ENCODE results near the gene VAC14.

VAC14 gene

GRCh38 chr16:70777973-70778406 is 23.0 kb downstream of the VAC14 start:
- peaks cover 100% of the 10 kb centered on the region for H3K36me3 Mint-ChIP-seq (ENCODE audit: low read depth)
- intact Hi-C loops (cut with micrococcal nuclease): no loop called here
- no peaks in the 10 kb centered on the region for H3K27me3 Mint-ChIP-seq
- H3K27ac Mint-ChIP-seq: no peak overlapping the region
- no peak overlapping the region for H3K4me3 Mint-ChIP-seq
- H3K9me3 Mint-ChIP-seq: peaks cover 18% of the 10 kb centered on the region
- H3K4me1 Mint-ChIP-seq (ENCODE audit: low read depth): no peaks in the 10 kb centered on the region

GRCh38 chr16:70777496-70777895 is 23.5 kb downstream of the VAC14 start:
- intact Hi-C loops (cut with micrococcal nuclease): no loop called here
- H3K27ac Mint-ChIP-seq: no peak overlapping the region
- no peaks in the 10 kb centered on the region for H3K27me3 Mint-ChIP-seq
- peaks cover 16% of the 10 kb centered on the region for H3K9me3 Mint-ChIP-seq
- H3K36me3 Mint-ChIP-seq (ENCODE audit: low read depth): peaks cover 100% of the 10 kb centered on the region
- no peaks in the 10 kb centered on the region for H3K4me1 Mint-ChIP-seq (ENCODE audit: low read depth)
- H3K4me3 Mint-ChIP-seq: no peak overlapping the region

GRCh38 chr16:70775399-70775798 is 25.6 kb downstream of the VAC14 start:
- intact Hi-C loops (cut with micrococcal nuclease): no loop called here
- H3K4me3 Mint-ChIP-seq: no peak overlapping the region
- H3K27me3 Mint-ChIP-seq: no peaks in the 10 kb centered on the region
- H3K36me3 Mint-ChIP-seq (ENCODE audit: low read depth): peaks cover 100% of the 10 kb centered on the region
- H3K27ac Mint-ChIP-seq: no peak overlapping the region
- H3K9me3 Mint-ChIP-seq: no peaks in the 10 kb centered on the region
- no peaks in the 10 kb centered on the region for H3K4me1 Mint-ChIP-seq (ENCODE audit: low read depth)

- H3K27ac Mint-ChIP-seq: no peak overlapping the region
- H3K36me3 Mint-ChIP-seq (ENCODE audit: low read depth): peaks cover 100% of the 10 kb centered on the region
- H3K4me1 Mint-ChIP-seq (ENCODE audit: low read depth): no peaks in the 10 kb centered on the region
- no peak overlapping the region for H3K4me3 Mint-ChIP-seq
- H3K9me3 Mint-ChIP-seq: no peaks in the 10 kb centered on the region
- no peaks in the 10 kb centered on the region for H3K27me3 Mint-ChIP-seq
- intact Hi-C loops (cut with micrococcal nuclease): no loop called here
Measured at GRCh38 chr16:70774261-70774660, 26.7 kb downstream of the VAC14 start.

GRCh38 chr16:70772493-70772892 is 28.5 kb downstream of the VAC14 start:
- Mint-ChIP-seq H3K36me3 (ENCODE audit: low read depth) (peaks cover 97% of the 10 kb centered on the region), H3K4me3 (no peak overlapping the region), H3K4me1 (ENCODE audit: low read depth) (no peaks in the 10 kb centered on the region), H3K27ac (no peak overlapping the region), H3K9me3 (no peaks in the 10 kb centered on the region), H3K27me3 (no peaks in the 10 kb centered on the region)
- intact Hi-C loops (cut with micrococcal nuclease): no loop called here

GRCh38 chr16:70770626-70771552 is 30.1 kb downstream of the VAC14 start:
- peaks cover 93% of the 10 kb centered on the region for H3K36me3 Mint-ChIP-seq (ENCODE audit: low read depth)
- no peak overlapping the region for H3K27ac Mint-ChIP-seq
- H3K4me1 Mint-ChIP-seq (ENCODE audit: low read depth): no peaks in the 10 kb centered on the region

GRCh38 chr16:70770291-70770625 is 30.7 kb downstream of the VAC14 start:
- H3K9me3 Mint-ChIP-seq: no peaks in the 10 kb centered on the region
- H3K27ac Mint-ChIP-seq: no peak overlapping the region
- H3K27me3 Mint-ChIP-seq: no peaks in the 10 kb centered on the region
- no peak overlapping the region for H3K4me3 Mint-ChIP-seq
- intact Hi-C loops (cut with micrococcal nuclease): no loop called here
- H3K4me1 Mint-ChIP-seq (ENCODE audit: low read depth): no peaks in the 10 kb centered on the region
- H3K36me3 Mint-ChIP-seq (ENCODE audit: low read depth): peaks cover 93% of the 10 kb centered on the region

More at GRCh38 chr16:70770626-70771552, 30.1 kb downstream of the VAC14 start:
- Mint-ChIP-seq H3K4me3 (no peak overlapping the region), H3K9me3 (no peaks in the 10 kb centered on the region), H3K27me3 (no peaks in the 10 kb centered on the region)
- intact Hi-C loops (cut with micrococcal nuclease): no loop called here

GRCh38 chr16:70769761-70770160 is 31.2 kb downstream of the VAC14 start:
- intact Hi-C loops (cut with micrococcal nuclease): no loop called here
- Mint-ChIP-seq H3K27ac (no peak overlapping the region), H3K27me3 (no peaks in the 10 kb centered on the region), H3K36me3 (ENCODE audit: low read depth) (peaks cover 93% of the 10 kb centered on the region), H3K4me1 (ENCODE audit: low read depth) (no peaks in the 10 kb centered on the region), H3K9me3 (no peaks in the 10 kb centered on the region), H3K4me3 (no peak overlapping the region)

GRCh38 chr16:70769131-70769530 is 31.8 kb downstream of the VAC14 start:
- H3K36me3 Mint-ChIP-seq (ENCODE audit: low read depth): peaks cover 93% of the 10 kb centered on the region
- intact Hi-C loops (cut with micrococcal nuclease): no loop called here
- H3K27me3 Mint-ChIP-seq: no peaks in the 10 kb centered on the region
- no peak overlapping the region for H3K27ac Mint-ChIP-seq
- H3K4me1 Mint-ChIP-seq (ENCODE audit: low read depth): no peaks in the 10 kb centered on the region
- H3K9me3 Mint-ChIP-seq: no peaks in the 10 kb centered on the region
- H3K4me3 Mint-ChIP-seq: no peak overlapping the region

GRCh38 chr16:70768203-70768580 is 32.8 kb downstream of the VAC14 start:
- Mint-ChIP-seq H3K4me1 (ENCODE audit: low read depth) (no peaks in the 10 kb centered on the region), H3K36me3 (ENCODE audit: low read depth) (peaks cover 93% of the 10 kb centered on the region), H3K27me3 (no peaks in the 10 kb centered on the region), H3K27ac (no peak overlapping the region), H3K4me3 (no peak overlapping the region), H3K9me3 (no peaks in the 10 kb centered on the region)
- intact Hi-C loops (cut with micrococcal nuclease): no loop called here

GRCh38 chr16:70767377-70768202 is 33.4 kb downstream of the VAC14 start:
- H3K27ac Mint-ChIP-seq: no peak overlapping the region
- no peaks in the 10 kb centered on the region for H3K4me1 Mint-ChIP-seq (ENCODE audit: low read depth)
- no peaks in the 10 kb centered on the region for H3K27me3 Mint-ChIP-seq
- no peaks in the 10 kb centered on the region for H3K9me3 Mint-ChIP-seq
- intact Hi-C loops (cut with micrococcal nuclease): no loop called here
- H3K36me3 Mint-ChIP-seq (ENCODE audit: low read depth): peaks cover 93% of the 10 kb centered on the region
- H3K4me3 Mint-ChIP-seq: no peak overlapping the region

- H3K4me3 Mint-ChIP-seq: no peak overlapping the region
- peaks cover 93% of the 10 kb centered on the region for H3K36me3 Mint-ChIP-seq (ENCODE audit: low read depth)
- no peaks in the 10 kb centered on the region for H3K27me3 Mint-ChIP-seq
- H3K4me1 Mint-ChIP-seq (ENCODE audit: low read depth): no peaks in the 10 kb centered on the region
- H3K9me3 Mint-ChIP-seq: no peaks in the 10 kb centered on the region
- intact Hi-C loops (cut with micrococcal nuclease): no loop called here
- H3K27ac Mint-ChIP-seq: no peak overlapping the region
Measured at GRCh38 chr16:70766658-70767057, 34.3 kb downstream of the VAC14 start.

- Mint-ChIP-seq H3K27me3 (no peaks in the 10 kb centered on the region), H3K4me1 (ENCODE audit: low read depth) (no peaks in the 10 kb centered on the region), H3K27ac (no peak overlapping the region), H3K4me3 (no peak overlapping the region), H3K36me3 (ENCODE audit: low read depth) (peaks cover 93% of the 10 kb centered on the region), H3K9me3 (no peaks in the 10 kb centered on the region)
- intact Hi-C loops (cut with micrococcal nuclease): no loop called here
Measured at GRCh38 chr16:70766176-70766575, 34.8 kb downstream of the VAC14 start.

- no peaks in the 10 kb centered on the region for H3K9me3 Mint-ChIP-seq
- no peak overlapping the region for H3K4me3 Mint-ChIP-seq
- H3K4me1 Mint-ChIP-seq (ENCODE audit: low read depth): no peaks in the 10 kb centered on the region
- no peak overlapping the region for H3K27ac Mint-ChIP-seq
- H3K27me3 Mint-ChIP-seq: no peaks in the 10 kb centered on the region
- intact Hi-C loops (cut with micrococcal nuclease): no loop called here
- H3K36me3 Mint-ChIP-seq (ENCODE audit: low read depth): peaks cover 93% of the 10 kb centered on the region
Measured at GRCh38 chr16:70765491-70765890, 35.5 kb downstream of the VAC14 start.
